Measurements from ENCODE around the gene CEP85.
"Not testable (repeated sequence)": the region's sequence is repeated elsewhere in the genome, so short reads cannot be mapped to it uniquely, and the experiment has no call there.

CEP85 gene

DNA sequence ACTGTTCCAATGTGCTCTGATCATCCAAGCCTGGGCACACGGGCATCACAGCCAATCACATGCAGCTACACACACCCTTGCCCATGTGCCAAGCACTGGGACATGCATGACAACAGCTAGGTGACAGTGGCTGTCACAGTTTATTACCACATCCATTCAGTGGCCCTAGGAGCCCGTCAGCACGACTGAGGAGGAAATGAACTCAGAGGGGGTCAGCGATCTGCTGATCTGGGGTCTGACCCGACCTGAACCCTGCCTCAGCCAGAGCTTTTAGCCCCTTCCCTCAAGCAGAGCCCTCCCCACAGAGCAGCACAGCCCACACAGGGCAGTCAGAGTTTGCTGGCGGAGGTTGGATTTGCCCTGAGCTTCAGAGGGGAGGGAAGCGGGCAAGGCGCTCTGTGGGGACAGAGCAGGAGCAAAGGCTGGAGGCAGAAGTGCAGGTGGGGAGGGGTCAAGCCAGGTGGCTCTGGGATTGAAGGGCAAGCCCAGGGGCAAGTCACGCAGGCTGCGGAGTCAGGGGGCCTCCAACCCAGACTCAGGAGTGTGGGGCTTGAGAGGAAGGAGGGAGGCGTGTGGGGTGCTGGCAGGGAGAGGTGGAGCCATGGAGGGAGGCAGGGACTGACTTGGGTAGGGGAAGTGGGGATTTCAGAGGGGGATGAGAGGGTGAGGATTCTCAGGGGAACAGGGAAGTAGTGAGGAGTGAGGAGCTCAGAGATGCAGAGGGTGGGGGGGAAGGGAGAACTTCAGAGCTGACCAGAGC, 56.3 kb downstream of the CEP85 start:
- no peak overlapping the region for H3K9ac ChIP-seq
- no peak overlapping the region for H3K27ac ChIP-seq
- H3K4me3 ChIP-seq (IDR thresholded peaks at IDR 0.05; ENCODE audit: insufficient read depth, low read depth, low read length), result no peak overlapping the region
- TF ChIP-seq, protein P1, sequence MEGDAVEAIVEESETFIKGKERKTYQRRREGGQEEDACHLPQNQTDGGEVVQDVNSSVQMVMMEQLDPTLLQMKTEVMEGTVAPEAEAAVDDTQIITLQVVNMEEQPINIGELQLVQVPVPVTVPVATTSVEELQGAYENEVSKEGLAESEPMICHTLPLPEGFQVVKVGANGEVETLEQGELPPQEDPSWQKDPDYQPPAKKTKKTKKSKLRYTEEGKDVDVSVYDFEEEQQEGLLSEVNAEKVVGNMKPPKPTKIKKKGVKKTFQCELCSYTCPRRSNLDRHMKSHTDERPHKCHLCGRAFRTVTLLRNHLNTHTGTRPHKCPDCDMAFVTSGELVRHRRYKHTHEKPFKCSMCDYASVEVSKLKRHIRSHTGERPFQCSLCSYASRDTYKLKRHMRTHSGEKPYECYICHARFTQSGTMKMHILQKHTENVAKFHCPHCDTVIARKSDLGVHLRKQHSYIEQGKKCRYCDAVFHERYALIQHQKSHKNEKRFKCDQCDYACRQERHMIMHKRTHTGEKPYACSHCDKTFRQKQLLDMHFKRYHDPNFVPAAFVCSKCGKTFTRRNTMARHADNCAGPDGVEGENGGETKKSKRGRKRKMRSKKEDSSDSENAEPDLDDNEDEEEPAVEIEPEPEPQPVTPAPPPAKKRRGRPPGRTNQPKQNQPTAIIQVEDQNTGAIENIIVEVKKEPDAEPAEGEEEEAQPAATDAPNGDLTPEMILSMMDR (conservative IDR thresholded peaks at IDR 0.05; ENCODE audit: low read depth, low read length), result no peak
- no peaks in the 10 kb centered on the region for H3K4me1 ChIP-seq (ENCODE audit: low read depth, poor library complexity, severe bottlenecking)
- H2AFZ ChIP-seq (ENCODE audit: low read depth), result no peak overlapping the region
- H3K27me3 ChIP-seq (ENCODE audit: insufficient read depth, low read depth), result no peaks in the 10 kb centered on the region
- no peak overlapping the region for H3K4me2 ChIP-seq
- no peaks in the 10 kb centered on the region for H4K20me1 ChIP-seq (ENCODE audit: insufficient read depth)
- H3K79me2 ChIP-seq (ENCODE audit: insufficient read depth, low read depth), result no peaks in the 10 kb centered on the region
- no peaks in the 10 kb centered on the region for H3K36me3 ChIP-seq (ENCODE audit: insufficient read depth)

GRCh38 chr1:26290882-26291261, 56.9 kb downstream of the CEP85 start:
- Histone ChIP-seq H3K79me2 (ENCODE audit: insufficient read depth, low read depth) (no peaks in the 10 kb centered on the region), H3K4me3 (IDR thresholded peaks at IDR 0.05; ENCODE audit: insufficient read depth, low read depth, low read length) (no peak overlapping the region), H3K9ac (no peak overlapping the region), H3K27me3 (ENCODE audit: insufficient read depth, low read depth) (no peaks in the 10 kb centered on the region), H3K4me2 (no peak overlapping the region), H2AFZ (ENCODE audit: low read depth) (no peak overlapping the region), H3K27ac (no peak overlapping the region), H4K20me1 (ENCODE audit: insufficient read depth) (no peaks in the 10 kb centered on the region), H3K4me1 (ENCODE audit: low read depth, poor library complexity, severe bottlenecking) (no peaks in the 10 kb centered on the region), H3K36me3 (ENCODE audit: insufficient read depth) (no peaks in the 10 kb centered on the region)
- TF ChIP-seq, protein P1 (conservative IDR thresholded peaks at IDR 0.05; ENCODE audit: low read depth, low read length), result no peak

- TF ChIP-seq, protein P1 (conservative IDR thresholded peaks at IDR 0.05; ENCODE audit: low read depth, low read length), result no peak
- Histone ChIP-seq H3K9ac (no peak overlapping the region), H2AFZ (ENCODE audit: low read depth) (no peak overlapping the region), H3K4me3 (IDR thresholded peaks at IDR 0.05; ENCODE audit: insufficient read depth, low read depth, low read length) (no peak overlapping the region), H3K27me3 (ENCODE audit: insufficient read depth, low read depth) (no peaks in the 10 kb centered on the region), H3K4me1 (ENCODE audit: low read depth, poor library complexity, severe bottlenecking) (no peaks in the 10 kb centered on the region), H4K20me1 (ENCODE audit: insufficient read depth) (no peaks in the 10 kb centered on the region), H3K36me3 (ENCODE audit: insufficient read depth) (no peaks in the 10 kb centered on the region), H3K4me2 (no peak overlapping the region), H3K27ac (no peak overlapping the region), H3K79me2 (ENCODE audit: insufficient read depth, low read depth) (no peaks in the 10 kb centered on the region)
Measured at GRCh38 chr1:26291433-26291832, 57.4 kb downstream of the CEP85 start.

DNA sequence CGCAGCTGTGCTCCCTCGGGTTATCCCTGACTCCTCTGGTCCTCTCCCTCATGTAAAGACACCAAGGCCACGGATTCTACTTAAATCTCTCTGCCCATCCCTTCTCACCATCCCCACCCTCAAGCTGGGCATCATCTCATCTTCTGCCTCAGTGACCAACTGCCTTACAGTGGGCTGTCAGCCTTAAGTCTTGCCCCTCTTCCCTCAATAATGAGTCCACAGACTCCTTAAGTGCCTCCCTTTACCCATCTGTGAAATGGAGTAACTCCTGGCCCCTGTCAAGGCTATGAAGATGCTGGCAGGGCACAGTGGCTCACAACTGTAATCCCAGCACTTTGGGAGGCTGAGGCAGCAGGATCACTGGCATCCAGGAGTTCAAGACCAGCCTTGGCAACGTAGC, 57.9 kb downstream of the CEP85 start:
- Histone ChIP-seq H3K27ac (no peak overlapping the region), H2AFZ (ENCODE audit: low read depth) (no peak overlapping the region), H3K79me2 (ENCODE audit: insufficient read depth, low read depth) (no peaks in the 10 kb centered on the region), H3K36me3 (ENCODE audit: insufficient read depth) (no peaks in the 10 kb centered on the region), H3K9ac (no peak overlapping the region), H3K4me1 (ENCODE audit: low read depth, poor library complexity, severe bottlenecking) (no peaks in the 10 kb centered on the region), H3K27me3 (ENCODE audit: insufficient read depth, low read depth) (no peaks in the 10 kb centered on the region), H3K4me2 (no peak overlapping the region), H3K4me3 (IDR thresholded peaks at IDR 0.05; ENCODE audit: insufficient read depth, low read depth, low read length) (no peak overlapping the region), H4K20me1 (ENCODE audit: insufficient read depth) (no peaks in the 10 kb centered on the region)
- TF ChIP-seq, protein P1 (conservative IDR thresholded peaks at IDR 0.05; ENCODE audit: low read depth, low read length), result no peak

DNA sequence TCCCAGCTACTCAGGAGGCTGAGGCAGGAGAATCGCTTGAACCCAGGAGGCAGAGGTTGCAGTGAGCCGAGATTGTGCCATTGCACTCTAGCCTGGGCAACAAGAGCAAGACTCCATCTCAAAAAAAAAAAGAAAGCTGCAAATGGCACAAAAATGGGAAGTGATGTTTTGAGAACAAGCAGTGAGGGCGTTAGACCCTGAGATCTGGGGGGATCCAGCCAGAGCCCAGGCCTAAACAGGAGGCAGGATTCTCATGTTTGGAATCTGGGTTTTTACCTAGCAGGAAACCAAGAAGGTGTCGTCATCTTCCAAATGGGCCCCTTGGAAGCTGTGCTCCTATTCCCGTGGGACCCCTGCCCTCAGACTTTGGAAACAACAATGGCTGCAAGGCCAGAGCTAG, 58.7 kb downstream of the CEP85 start:
- not testable (repeated sequence) for H3K36me3 ChIP-seq (ENCODE audit: insufficient read depth); H3K4me2 ChIP-seq; H3K9ac ChIP-seq; H3K27ac ChIP-seq; H3K4me1 ChIP-seq (ENCODE audit: low read depth, poor library complexity, severe bottlenecking); H3K79me2 ChIP-seq (ENCODE audit: insufficient read depth, low read depth); H4K20me1 ChIP-seq (ENCODE audit: insufficient read depth); H3K27me3 ChIP-seq (ENCODE audit: insufficient read depth, low read depth); H2AFZ ChIP-seq (ENCODE audit: low read depth); H3K4me3 ChIP-seq (IDR thresholded peaks at IDR 0.05; ENCODE audit: insufficient read depth, low read depth, low read length)

All from KMS-11 (cell line).